Measurements from ENCODE around the gene TEAD1. TPM values are rescaled to one million over a fixed set of nuclear protein-coding genes. Genes with fewer than 3 reads are reported as not detected.

TEAD1 gene
- total RNA-seq, 4 donors from 2014 or later: 46.4 to 214 (median 61.2) TPM

DNA sequence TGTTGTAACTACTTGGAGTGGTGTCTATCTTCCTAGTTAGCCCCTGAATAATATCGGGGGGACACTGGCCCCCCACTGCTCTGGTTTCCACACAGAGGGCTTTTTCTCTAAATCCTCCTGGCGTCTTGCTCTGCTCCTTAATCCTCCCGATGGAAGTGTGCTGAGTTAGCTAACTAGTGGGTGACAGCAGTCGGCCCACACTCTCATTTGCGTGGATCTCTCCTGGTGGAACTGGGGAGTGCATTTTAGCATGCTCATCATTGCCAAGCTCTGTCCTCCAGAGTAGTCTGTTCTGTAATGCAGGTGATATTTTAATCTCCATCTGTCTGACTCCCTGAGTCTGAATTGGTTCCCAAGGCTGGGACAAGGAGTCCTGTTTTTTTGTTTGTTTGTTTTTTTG, 288.8 kb downstream of the TEAD1 start:
- TF ChIP-seq EP300 (IDR thresholded peaks at IDR 0.05; ENCODE audit: low read depth) (no peak), POLR2A (IDR thresholded peaks at IDR 0.05) (no peak), POLR2AphosphoS5 (IDR thresholded peaks at IDR 0.05) (no peak)
- TF ChIP-seq, protein P1, sequence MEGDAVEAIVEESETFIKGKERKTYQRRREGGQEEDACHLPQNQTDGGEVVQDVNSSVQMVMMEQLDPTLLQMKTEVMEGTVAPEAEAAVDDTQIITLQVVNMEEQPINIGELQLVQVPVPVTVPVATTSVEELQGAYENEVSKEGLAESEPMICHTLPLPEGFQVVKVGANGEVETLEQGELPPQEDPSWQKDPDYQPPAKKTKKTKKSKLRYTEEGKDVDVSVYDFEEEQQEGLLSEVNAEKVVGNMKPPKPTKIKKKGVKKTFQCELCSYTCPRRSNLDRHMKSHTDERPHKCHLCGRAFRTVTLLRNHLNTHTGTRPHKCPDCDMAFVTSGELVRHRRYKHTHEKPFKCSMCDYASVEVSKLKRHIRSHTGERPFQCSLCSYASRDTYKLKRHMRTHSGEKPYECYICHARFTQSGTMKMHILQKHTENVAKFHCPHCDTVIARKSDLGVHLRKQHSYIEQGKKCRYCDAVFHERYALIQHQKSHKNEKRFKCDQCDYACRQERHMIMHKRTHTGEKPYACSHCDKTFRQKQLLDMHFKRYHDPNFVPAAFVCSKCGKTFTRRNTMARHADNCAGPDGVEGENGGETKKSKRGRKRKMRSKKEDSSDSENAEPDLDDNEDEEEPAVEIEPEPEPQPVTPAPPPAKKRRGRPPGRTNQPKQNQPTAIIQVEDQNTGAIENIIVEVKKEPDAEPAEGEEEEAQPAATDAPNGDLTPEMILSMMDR (IDR thresholded peaks at IDR 0.05): no peak
- in situ Hi-C loops (cut with MboI; ENCODE audit: low pct_ligation_motif_present in 1 of 4, low pct_unique_long_range_greater_than_20kb in 1 of 4, low sequenced_read_pairs in 3 of 4) (loop anchor here (10.0 to 25.0 kb wide), 3 partner anchors 222 to 382 kb away; no protein-coding TSS in a partner anchor), intact Hi-C loops (cut with DNase I; ENCODE audit: low total_unique reads) (loop anchor here (5.0 kb wide), 1 partner anchor 379 kb away; no protein-coding TSS in a partner anchor)
- H3K27ac ChIP-seq: no peak overlapping the region
- H3K27me3 ChIP-seq: no peaks in the 10 kb centered on the region
- no peak overlapping the region for H3K4me3 ChIP-seq
- no peaks in the 10 kb centered on the region for H3K9me3 ChIP-seq
- H3K36me3 ChIP-seq: no peaks in the 10 kb centered on the region
- H3K4me1 ChIP-seq: no peaks in the 10 kb centered on the region
- 75 to 84% methylated on average over 2 to 5 of the region's 5 CpGs for WGBS, 2 donors (ENCODE audit: low coverage in 1 of 2)
- no peak for DNase-seq

DNA sequence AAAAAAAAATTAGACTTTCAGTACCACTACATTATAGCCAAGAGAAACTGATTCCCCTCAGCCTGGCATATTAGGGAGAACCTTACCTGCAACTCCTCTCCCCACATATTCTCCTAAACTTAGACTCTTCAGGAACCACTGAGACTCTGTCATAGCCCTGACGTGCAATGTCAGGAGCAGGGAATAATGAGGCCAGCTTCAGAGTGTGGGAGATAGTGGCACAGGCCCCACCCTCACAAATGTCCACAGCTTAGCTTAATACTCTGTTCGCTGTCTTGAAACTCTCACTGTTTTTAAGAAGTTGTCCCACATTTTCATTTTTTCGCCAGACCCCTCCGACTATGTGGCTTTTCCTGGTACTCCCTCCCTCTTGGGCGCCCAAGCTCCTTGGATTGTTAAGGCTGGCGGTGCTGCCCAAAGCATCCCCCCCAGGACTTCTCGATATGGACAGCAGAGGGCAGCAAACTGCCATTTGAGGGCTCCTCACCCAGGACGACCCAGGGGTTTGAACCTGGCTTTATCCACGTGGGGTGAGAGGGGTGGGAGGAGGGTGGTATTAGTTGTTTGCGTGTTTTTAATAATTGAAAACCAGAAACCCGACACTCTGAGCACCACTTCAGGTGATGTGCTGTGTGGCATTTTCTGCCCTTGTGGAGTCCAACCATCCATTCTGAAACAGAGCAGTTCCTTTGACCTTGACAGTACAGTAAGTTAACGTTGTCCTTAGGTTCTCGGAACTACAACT, 289.7 kb downstream of the TEAD1 start:
- in situ Hi-C loops (cut with MboI; ENCODE audit: low pct_ligation_motif_present in 1 of 4, low pct_unique_long_range_greater_than_20kb in 1 of 4, low sequenced_read_pairs in 3 of 4) (loop anchor here (10.0 to 25.0 kb wide), 3 partner anchors 221 to 381 kb away; no protein-coding TSS in a partner anchor), intact Hi-C loops (cut with DNase I; ENCODE audit: low total_unique reads) (loop anchor here (5.0 kb wide), 1 partner anchor 378 kb away; no protein-coding TSS in a partner anchor)
- H3K4me3 ChIP-seq: no peak overlapping the region
- TF ChIP-seq, protein P1 (IDR thresholded peaks at IDR 0.05): peak; percentile 83 to 89 (median 86)
- TF ChIP-seq POLR2A (IDR thresholded peaks at IDR 0.05): no peak
- 13 to 47% methylated on average over 3 to 13 of the region's 13 CpGs for WGBS, 2 donors (ENCODE audit: low coverage in 1 of 2)
- no peaks in the 10 kb centered on the region for H3K9me3 ChIP-seq
- no peaks in the 10 kb centered on the region for H3K36me3 ChIP-seq
- H3K4me1 ChIP-seq: no peaks in the 10 kb centered on the region
- peak; percentile 72 for DNase-seq
- no peaks in the 10 kb centered on the region for H3K27me3 ChIP-seq
- H3K27ac ChIP-seq: no peak overlapping the region

DNA sequence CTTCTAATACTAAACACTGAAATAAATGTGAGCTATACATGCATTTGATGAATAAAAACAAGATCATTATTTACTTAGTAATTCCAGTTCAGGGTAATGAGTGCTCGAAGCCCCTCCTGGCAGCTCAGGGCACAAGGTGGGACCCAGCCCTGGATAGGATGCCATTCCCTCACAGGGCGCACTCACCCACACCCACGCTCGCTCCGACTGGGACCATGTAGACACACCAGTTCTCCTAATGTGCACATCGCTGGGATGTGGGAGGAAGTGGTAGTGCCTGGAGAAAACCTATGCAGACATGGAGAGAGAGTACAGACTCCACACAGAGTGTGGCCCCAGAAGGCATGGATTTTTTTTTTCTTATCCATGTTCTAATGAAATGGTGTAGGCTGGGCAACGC, 290.4 kb downstream of the TEAD1 start:
- TF ChIP-seq POLR2AphosphoS5 (IDR thresholded peaks at IDR 0.05): no peak
- TF ChIP-seq, protein P1 (IDR thresholded peaks at IDR 0.05): no peak
- no peak for TF ChIP-seq POLR2A (IDR thresholded peaks at IDR 0.05)
- no peak for TF ChIP-seq EP300 (IDR thresholded peaks at IDR 0.05; ENCODE audit: low read depth)
- 50 to 80% methylated on average over 2 to 7 of the region's 7 CpGs for WGBS, 2 donors (ENCODE audit: low coverage in 1 of 2)
- intact Hi-C loops (cut with DNase I; ENCODE audit: low total_unique reads): loop anchor here (5.0 kb wide), 1 partner anchor 378 kb away; no protein-coding TSS in a partner anchor
- H3K27me3 ChIP-seq: no peaks in the 10 kb centered on the region
- H3K36me3 ChIP-seq: no peaks in the 10 kb centered on the region
- H3K9me3 ChIP-seq: no peaks in the 10 kb centered on the region
- H3K4me3 ChIP-seq: no peak overlapping the region
- DNase-seq: no peak
- no peaks in the 10 kb centered on the region for H3K4me1 ChIP-seq
- H3K27ac ChIP-seq: no peak overlapping the region
- in situ Hi-C loops (cut with MboI; ENCODE audit: low pct_ligation_motif_present in 1 of 4, low pct_unique_long_range_greater_than_20kb in 1 of 4, low sequenced_read_pairs in 3 of 4): loop anchor here (10.0 to 25.0 kb wide), 3 partner anchors 220 to 380 kb away; no protein-coding TSS in a partner anchor

DNA sequence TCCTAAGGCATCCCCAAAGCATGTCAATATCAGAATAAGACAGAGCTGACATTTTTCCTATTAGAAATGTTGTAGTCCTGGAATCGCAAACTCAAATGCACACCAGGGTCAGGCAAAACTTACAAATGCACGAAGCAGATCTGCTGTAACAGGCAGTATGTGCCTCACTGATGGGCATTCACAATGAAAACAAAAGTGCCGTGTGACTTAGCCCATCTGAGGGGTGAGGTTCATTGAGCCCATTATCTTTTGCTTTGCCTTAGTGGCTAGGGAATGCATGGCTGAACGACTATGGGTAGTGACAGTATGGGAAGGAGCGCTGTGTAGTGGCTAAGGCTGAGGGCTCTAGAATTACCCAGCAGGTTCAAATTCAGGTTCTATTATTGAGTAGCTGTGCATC, 291.8 kb downstream of the TEAD1 start:
- no peak for TF ChIP-seq EP300 (IDR thresholded peaks at IDR 0.05; ENCODE audit: low read depth)
- TF ChIP-seq, protein P1 (IDR thresholded peaks at IDR 0.05): no peak
- no peak for TF ChIP-seq POLR2AphosphoS5 (IDR thresholded peaks at IDR 0.05)
- TF ChIP-seq POLR2A (IDR thresholded peaks at IDR 0.05): no peak
- WGBS, 2 donors (ENCODE audit: low coverage in 1 of 2): 77 to 84% methylated on average over 4 to 5 of the region's 5 CpGs
- H3K4me3 ChIP-seq: no peak overlapping the region

More for the DNA sequence above, 291.8 kb downstream of the TEAD1 start:
- H3K27me3 ChIP-seq: no peaks in the 10 kb centered on the region
- intact Hi-C loops (cut with DNase I; ENCODE audit: low total_unique reads): no loop called here
- no peak for DNase-seq
- no peaks in the 10 kb centered on the region for H3K36me3 ChIP-seq
- no peaks in the 10 kb centered on the region for H3K9me3 ChIP-seq
- in situ Hi-C loops (cut with MboI; ENCODE audit: low pct_ligation_motif_present in 1 of 4, low pct_unique_long_range_greater_than_20kb in 1 of 4, low sequenced_read_pairs in 3 of 4): loop anchor here (10.0 to 25.0 kb wide), 3 partner anchors 219 to 379 kb away; no protein-coding TSS in a partner anchor
- no peak overlapping the region for H3K27ac ChIP-seq
- no peaks in the 10 kb centered on the region for H3K4me1 ChIP-seq
